HG03521 (cell line): Measurements from ENCODE around the gene PDE4B.
A peak's percentile ranks its signal among the peaks of the same experiment; 100 is the strongest.
"Not testable (repeated sequence)": the region's sequence is repeated elsewhere in the genome, so short reads cannot be mapped to it uniquely, and the experiment has no call there.

Experiments
- ATAC-seq: cut with Tn5 transposase; IDR thresholded peaks from one replicate; pipeline ENCODE4 v1.9.1; 2021; ENCODE audit warnings: mild to moderate bottlenecking, moderate library complexity; ENCODE audit not compliant: unreplicated experiment

The PDE4B gene

GRCh38 chr1:66298464-66298863, 505.8 kb downstream of the PDE4B start:
- no peak for ATAC-seq

GRCh38 chr1:66300280-66300971, 507.7 kb downstream of the PDE4B start:
- ATAC-seq = no peak

- ATAC-seq = peak; percentile 75
These were observed 508.3 kb downstream of the PDE4B start for GRCh38 chr1:66300972-66301451.

GRCh38 chr1:66302184-66302742, 509.6 kb downstream of the PDE4B start:
- no peak for ATAC-seq

GRCh38 chr1:66302815-66303214, 510.1 kb downstream of the PDE4B start:
- ATAC-seq = no peak

- ATAC-seq = no peak
These were observed 511.0 kb downstream of the PDE4B start for GRCh38 chr1:66303646-66304045.

- ATAC-seq = no peak
These were observed 511.4 kb downstream of the PDE4B start for GRCh38 chr1:66304128-66304527.

- peak; percentile 47 for ATAC-seq
These were observed 513.2 kb downstream of the PDE4B start for GRCh38 chr1:66305927-66306326.

- no peak for ATAC-seq
These were observed 516.5 kb downstream of the PDE4B start for GRCh38 chr1:66309006-66309741.

- no peak for ATAC-seq
These were observed 518.4 kb downstream of the PDE4B start for GRCh38 chr1:66311092-66311491.

- ATAC-seq = no peak
These were observed 518.9 kb downstream of the PDE4B start for GRCh38 chr1:66311628-66312027.

GRCh38 chr1:66312271-66312990, 519.7 kb downstream of the PDE4B start:
- ATAC-seq = no peak

- ATAC-seq = no peak
These were observed 520.7 kb downstream of the PDE4B start for GRCh38 chr1:66313429-66313828.

GRCh38 chr1:66315671-66316070, 523.0 kb downstream of the PDE4B start:
- ATAC-seq = no peak

- ATAC-seq = no peak
These were observed 524.0 kb downstream of the PDE4B start for GRCh38 chr1:66316464-66317247.

- no peak for ATAC-seq
These were observed 524.5 kb downstream of the PDE4B start for GRCh38 chr1:66317248-66317515.

GRCh38 chr1:66320231-66320630, 527.5 kb downstream of the PDE4B start:
- ATAC-seq = no peak

- not testable (repeated sequence) for ATAC-seq
These were observed 529.8 kb downstream of the PDE4B start for GRCh38 chr1:66322462-66322861.

- ATAC-seq = no peak
These were observed 531.4 kb downstream of the PDE4B start for GRCh38 chr1:66323958-66324625.
